B cell (primary cell): ENCODE results near the gene GNG7.

Experiments used
- EZH2 ChIP-seq: IDR thresholded peaks from 2 replicates; pipeline ENCODE4 v1.6.1; 2012; ENCODE audit warnings: borderline replicate concordance, low read depth, mild to moderate bottlenecking, moderate library complexity, low read length; ENCODE audit not compliant: insufficient read depth, poor library complexity, severe bottlenecking
- TF ChIP-seq, protein P1 (sequence below): fragments of 200-600 bp; IDR thresholded peaks from one replicate; pipeline ENCODE4 v1.8.0; 2022; ENCODE audit warnings: antibody characterized with exemption, mild to moderate bottlenecking

DNA sequence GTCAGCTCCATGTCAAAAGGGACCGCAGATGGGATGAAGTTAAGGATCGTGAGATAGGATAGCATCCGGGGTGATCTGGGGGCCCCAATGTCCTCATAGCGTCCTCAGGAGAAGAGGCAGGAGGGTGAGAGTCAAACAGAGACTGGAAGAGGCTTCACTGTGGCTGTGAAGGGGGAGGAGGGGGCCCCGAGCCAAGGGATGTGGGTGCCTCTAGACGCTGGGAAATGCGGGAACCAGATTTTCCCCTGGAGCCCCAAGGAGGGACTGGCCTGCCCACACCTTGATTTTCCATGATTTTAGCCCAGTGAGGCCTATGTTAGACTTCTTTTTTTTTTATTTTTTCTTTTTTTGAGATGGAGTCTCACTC lies 61.2 kb downstream of the GNG7 start:
- TF ChIP-seq EZH2: no peak
- TF ChIP-seq, protein P1, sequence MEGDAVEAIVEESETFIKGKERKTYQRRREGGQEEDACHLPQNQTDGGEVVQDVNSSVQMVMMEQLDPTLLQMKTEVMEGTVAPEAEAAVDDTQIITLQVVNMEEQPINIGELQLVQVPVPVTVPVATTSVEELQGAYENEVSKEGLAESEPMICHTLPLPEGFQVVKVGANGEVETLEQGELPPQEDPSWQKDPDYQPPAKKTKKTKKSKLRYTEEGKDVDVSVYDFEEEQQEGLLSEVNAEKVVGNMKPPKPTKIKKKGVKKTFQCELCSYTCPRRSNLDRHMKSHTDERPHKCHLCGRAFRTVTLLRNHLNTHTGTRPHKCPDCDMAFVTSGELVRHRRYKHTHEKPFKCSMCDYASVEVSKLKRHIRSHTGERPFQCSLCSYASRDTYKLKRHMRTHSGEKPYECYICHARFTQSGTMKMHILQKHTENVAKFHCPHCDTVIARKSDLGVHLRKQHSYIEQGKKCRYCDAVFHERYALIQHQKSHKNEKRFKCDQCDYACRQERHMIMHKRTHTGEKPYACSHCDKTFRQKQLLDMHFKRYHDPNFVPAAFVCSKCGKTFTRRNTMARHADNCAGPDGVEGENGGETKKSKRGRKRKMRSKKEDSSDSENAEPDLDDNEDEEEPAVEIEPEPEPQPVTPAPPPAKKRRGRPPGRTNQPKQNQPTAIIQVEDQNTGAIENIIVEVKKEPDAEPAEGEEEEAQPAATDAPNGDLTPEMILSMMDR: no peak
